Tongue (tissue), 2 donors: ENCODE measurements around the gene KCNT2. TPM values are rescaled to one million over a fixed set of nuclear protein-coding genes. Genes with fewer than 3 reads are reported as not detected.
"Not testable (repeated sequence)": the region's sequence is repeated elsewhere in the genome, so short reads cannot be mapped to it uniquely, and the experiment has no call there.

Experiments
- DNase-seq: peaks from one replicate; pipeline ENCODE4 v3.0.0-alpha.2; 2015
- total RNA-seq: library from RNA; depleted of rRNA; stranded (reverse); fragments of >200 nt; gene quantifications from one replicate; pipeline ENCODE4 v1.2.3, GENCODE V29; 2014

The KCNT2 gene
- total RNA-seq, 1 donor from 2014 or later = 10.5 TPM

DNA sequence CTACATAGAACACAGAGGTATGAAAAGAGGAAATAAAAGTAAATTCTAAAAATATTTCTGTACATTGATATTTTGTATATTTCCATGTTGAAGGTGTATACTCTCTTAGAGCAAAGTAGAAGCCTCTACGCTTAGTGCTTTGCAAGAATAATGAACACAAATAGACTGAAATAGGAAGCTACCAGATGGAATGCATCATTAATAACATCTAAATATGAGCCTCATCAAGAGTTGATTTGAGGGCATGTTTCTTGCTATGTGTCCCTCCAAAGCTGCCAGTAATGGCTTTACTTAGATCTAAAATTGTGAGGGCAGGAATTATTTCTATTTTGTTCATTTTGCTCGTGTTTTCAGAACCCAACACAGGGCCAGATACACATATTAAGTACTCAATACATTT lies 94.4 kb downstream of the KCNT2 start:
- no peak for DNase-seq

DNA sequence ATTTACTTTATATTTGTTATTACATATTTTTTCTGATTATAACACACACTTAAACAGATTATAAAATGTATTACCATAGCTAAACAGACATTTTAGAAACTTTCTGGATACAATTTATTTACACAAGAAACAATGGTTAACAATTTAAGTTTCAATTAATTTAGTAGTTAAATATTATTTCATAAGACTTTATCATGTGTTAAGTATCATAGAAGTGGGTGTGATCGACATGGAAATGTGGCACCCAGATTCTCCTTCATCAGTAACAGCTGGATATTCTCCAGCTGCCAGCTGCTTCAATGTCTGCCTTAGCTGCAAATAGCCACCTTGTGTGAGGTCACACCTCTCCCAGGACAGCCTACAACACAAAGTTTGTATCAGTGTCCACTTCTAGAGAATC lies 97.8 kb downstream of the KCNT2 start:
- DNase-seq = no peak

DNA sequence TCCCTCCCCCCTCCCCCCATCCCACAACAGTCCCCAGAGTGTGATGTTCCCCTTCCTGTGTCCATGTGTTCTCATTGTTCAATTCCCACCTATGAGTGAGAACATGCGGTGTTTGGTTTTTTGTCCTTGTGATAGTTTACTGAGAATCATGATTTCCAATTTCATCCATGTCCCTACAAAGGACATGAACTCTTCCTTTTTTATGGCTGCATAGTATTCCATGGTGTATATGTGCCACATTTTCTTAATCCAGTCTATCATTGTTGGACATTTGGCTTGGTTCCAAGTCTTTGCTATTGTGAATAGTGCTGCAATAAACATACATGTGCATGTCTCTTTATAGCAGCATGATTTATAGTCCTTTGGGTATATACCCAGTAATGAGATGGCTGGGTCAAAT lies 104.0 kb downstream of the KCNT2 start:
- not testable (repeated sequence) for DNase-seq

DNA sequence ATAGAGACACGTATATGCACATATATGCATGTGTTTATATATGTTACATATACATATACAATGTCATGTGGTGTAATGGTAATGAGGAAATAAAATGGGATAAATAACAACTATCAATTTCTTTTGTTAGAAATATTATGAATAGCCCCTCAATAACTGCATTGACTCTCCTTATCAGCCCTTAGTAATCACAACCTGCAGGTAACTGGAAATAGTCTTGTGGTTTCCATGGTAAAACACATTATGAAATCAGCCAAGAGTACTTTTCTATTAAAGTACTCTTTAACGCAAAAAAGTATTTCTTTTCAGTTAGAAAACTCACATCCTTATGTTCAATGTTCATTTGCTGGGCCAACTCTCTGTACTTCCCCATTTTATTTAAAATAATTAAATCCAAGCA lies 105.8 kb downstream of the KCNT2 start:
- DNase-seq = no peak

DNA sequence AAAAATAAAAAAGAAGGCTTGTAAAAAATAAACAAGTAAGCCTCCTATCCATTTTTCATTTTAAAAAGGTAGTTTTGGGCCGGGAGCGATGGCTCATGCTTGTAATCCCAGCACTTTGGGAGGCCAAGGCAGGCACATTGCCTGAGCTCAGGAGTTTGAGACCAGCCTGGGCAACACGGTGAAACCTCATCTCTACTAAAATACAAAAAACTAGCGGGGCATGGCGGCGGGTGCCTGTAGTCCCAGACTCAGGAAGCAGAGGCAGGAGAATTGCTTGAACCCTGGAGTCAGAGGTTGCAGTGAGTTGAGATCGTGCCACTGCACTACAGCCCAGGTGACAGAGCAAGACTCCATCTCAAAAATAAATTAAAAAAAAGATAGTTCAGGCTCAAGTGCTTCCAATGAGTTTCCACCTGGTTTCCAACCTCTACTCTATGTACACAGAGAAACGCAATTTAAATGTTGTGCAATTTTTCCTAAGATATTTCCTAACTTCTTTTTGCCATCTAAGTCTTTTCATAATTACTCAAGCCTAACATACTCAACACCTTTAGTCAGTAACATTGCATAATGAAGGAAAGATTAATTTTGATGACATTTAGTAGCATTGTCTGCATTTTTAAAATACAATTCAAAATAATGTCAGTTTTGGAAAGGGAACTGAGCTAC lies 106.3 kb downstream of the KCNT2 start:
- no peak for DNase-seq

DNA sequence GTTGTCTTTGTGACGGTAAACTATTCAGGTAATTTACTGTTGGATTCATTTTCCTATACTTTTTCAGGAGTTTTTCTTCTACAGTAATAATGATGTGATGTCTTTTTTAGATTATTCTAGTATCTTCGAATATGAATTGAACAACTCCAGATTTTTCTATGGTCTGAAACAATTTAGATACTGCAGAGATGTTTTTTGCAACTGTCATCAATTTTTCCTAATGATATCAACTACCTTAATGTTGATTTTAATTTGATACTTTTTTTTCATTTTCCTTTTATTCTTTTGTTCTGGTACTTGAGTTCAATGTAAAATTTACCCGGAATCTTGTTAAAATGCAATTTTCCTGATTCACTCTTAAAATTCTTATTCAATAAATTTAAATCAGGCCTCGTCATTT lies 110.4 kb downstream of the KCNT2 start:
- no peak for DNase-seq

DNA sequence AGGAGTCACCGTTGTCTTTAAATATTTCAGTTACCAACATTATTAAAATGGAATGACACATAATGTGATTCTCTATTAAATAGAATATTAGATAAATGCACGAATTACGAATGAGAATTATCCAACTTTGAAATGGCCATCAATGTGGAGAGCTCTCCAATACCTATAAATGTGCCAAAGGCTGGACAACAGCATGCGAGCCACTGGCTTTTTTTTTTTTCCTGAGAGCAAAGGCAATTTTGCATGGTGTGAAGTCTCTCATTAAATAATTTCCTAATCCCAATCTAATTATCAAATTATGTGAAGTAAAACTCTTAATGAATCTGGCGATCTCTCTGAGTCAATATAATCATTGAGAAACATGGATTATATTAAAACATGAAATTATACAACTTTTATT lies 113.5 kb downstream of the KCNT2 start:
- DNase-seq = no peak

DNA sequence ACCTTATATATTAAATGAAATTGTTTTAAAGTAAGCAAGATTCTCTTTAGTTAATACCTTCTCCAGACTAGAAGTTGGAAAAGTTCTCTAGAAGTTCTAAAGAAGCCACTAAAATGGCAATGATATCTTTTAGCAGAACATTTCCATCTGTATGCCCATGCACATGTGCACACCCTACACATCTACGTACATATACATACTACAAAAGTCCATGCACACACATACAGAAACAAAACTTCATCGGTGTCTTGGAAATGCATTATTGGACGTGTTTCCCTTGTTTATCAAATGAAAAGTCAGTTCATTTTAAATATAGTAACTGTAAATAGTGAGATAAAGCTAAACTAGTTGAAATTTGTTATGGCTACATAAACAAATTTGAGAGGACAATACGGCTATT lies 114.4 kb downstream of the KCNT2 start:
- DNase-seq = no peak

DNA sequence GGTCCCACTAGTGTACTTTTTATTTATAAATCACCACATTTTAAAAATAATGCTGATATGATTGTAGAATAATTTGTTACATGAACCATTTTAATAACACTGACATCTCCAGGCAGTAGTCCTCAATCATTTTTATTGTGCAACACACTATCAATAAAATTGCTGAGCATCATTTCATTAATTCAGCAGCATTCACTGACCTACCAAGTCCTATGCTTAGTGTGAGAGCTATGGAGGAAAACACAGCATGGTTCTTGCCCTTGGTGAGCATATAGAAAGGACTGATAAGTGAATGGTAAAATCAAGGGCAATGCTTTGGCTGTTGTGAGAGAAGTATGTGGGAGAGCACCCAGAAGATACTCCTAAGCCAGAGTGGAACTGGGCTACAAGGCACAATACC lies 119.7 kb downstream of the KCNT2 start:
- no peak for DNase-seq

DNA sequence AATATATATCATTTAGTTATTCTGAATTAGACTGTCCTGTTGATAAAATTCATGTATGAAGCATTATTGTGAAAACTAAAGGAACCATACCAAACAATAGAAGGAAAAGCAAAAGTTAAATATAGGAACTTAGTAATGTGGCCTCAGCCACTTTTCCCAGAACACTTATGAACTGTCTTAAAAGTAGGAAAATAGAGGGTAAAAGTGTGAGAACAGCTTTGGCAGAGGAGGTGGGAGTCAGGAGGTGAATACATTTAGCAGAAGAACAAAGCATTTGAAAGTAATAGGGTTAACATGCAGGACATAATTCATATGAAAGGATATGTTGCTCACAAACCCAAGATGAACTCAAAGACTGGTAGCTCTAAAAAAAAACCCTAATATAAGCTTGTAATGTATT lies 121.9 kb downstream of the KCNT2 start:
- DNase-seq = no peak

DNA sequence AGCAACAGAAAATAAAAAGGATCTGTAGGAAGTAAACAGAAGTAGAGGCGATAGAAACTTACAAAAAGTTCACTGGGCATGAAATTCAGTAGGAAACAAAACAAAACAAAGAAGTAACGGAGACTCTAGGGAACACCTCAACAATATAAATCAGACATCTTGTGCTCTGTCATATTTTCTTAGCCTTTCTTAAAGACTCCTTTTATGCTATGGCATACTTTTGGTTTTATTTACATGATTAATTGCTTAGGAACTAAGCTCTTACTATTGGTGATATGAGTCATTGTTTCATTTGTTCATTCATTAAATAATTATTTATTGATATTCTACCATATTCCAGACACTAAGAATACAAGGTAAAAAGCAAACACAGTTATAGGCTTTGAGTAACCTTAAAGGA lies 126.6 kb downstream of the KCNT2 start:
- no peak for DNase-seq

DNA sequence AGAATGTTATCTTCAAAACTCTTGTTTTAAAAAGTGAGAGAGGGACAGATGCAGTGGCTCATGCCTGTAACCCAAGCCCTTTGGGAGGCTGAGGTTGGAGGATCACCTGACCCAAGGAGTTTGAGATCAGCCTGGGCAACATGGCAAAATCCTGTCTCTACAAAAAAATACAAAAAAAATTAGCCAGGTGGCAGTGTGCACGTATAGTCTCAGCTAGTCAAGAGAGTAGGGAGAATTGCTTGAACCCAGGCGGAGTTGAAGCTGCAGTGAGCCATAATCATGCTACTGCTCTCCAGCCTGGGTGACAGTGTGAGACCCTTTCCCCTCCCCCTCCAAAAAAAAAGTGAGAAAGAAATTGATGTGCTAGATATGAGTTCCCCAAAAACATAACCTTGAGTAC lies 131.0 kb downstream of the KCNT2 start:
- DNase-seq = no peak

DNA sequence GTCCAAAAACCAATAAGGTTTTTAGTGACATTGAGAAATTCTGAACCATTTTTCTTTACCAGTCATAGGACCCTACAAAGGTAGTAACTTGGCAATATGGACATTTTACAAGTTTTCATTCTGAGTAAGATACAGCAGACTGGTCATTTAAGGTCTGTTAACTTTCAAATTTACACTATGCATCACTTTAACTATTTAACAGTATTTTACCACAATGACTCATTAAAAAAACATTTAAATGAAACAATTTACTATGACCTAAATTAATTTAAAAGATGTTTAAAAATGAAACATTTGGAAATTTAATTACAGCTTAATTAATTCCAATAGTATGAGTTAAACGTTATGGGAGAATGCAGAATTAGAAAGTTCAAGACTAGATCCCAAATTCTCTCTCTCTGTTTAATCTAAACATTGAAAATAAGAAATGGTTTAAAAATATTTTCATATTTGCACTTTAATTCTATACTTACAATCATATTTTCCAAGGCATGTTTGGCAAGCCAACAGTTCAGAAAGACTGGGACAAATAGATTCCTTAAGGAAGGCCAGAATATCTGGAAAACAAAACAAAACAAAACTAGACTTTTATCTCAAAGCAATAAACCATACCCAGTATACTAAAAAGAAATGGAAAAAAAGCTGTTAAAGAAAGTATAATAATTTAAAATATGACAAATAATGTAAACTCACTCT lies 140.9 kb downstream of the KCNT2 start:
- no peak for DNase-seq

DNA sequence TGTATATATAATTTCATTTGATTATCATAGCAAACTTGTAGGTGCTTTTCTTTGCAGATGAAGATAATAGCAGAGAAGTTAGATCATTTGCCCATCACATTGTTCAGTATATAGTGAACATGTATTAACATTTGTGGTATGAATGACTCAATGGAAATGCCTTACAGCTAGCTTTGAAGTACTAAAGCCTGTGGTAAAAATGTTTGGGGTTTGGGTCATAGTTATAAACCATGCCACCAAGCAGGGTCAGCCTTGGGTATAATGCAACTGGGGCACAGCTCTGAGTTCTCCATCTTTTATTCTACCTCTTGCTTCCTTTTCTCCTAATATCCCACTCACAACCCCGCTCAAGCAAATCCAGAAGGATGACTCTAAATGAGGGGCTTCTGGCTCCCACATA lies 141.6 kb downstream of the KCNT2 start:
- no peak for DNase-seq

DNA sequence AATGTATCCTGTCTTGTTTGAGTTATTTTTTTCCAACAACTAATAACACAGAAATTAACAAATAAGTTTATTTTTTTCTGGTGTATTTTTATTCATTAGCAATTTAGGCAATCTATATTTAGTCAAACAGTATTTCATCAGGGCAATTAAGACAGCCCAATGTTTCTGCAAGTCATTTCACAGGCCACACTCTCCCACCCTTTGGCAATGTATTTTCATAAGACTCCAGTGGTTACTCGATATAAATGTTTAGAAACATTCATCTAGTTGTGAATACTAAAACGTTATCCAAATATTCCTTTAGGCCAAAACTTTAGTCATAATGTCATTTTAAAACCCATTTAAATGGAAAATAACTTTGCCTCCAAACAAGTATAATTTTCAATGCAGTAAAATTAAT lies 142.1 kb downstream of the KCNT2 start:
- DNase-seq = no peak

DNA sequence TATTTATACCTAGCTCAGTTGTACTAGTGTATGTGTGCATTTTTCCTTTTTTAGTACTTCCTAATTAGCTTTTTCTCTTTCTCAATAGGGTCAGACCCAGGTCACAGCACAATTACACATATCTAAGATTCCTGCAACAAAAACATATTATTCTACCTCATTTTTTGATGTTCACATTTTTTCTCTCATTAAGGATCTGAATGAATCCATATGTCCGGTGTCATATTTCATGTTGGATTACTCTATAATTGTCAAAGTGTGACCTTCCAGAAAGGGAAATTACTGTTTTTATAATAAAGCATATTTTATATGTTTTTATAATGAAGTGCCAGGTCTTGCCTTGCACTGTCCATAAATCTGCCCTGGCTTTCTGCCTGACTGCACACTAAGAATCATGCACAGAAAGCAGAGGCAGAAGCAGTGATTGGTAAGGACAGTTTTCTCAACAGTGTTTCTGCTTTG lies 143.7 kb downstream of the KCNT2 start:
- DNase-seq = peak; percentile 26

DNA sequence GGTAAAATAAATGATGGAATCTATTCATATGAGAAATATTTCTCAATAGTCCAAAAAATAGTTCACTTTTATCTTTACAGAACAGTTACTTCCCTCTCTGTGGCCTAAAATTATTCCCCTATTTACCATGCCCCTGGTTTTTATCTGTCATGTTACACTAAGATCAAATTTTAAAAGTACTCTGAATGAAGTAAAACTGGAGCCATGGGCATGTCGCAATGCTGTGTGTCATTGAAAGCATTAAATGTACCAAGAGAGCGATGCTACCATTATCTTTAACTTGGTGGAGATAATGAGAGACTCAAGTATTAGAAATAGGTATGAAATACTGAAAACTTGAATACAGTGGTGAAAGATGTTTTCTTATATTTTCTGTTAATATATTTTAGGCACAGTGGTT lies 146.2 kb downstream of the KCNT2 start:
- DNase-seq = no peak

DNA sequence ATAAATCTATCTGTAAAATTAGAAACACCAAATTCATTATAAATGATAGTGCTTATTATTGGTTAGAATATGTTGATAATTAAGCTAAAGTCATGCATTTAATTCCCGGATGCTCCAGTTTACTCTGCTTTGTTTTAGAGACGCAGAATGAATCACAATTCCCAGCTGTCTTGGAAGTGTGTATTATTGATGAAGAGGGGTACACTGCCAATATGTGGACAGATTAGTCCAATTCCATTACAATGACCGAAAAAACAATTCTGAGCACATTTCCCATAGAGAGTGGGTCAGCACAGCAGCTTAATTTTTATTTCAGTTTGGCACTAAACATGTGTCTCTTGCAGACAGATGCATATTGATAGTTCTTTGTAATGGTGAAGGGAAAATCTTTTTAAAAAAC lies 146.7 kb downstream of the KCNT2 start:
- DNase-seq = no peak

DNA sequence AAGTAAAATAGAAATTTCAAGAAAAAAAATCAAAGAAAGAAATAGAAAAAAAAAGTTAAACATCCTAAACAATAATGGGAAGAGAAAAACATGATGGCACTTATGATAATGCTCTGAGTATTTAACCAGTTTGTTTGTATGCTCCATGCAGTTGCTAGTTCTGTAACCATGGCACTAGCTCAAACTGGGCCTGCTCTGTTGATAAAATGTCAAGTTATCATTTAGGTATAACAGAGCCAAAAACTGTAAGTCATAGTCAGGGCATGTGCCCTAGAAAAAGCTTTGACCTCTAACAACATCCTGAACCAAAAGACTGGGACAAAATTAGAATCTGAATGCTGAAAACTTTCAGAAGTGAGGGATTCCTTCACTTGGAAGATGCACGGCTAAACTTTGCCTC lies 148.9 kb downstream of the KCNT2 start:
- no peak for DNase-seq

DNA sequence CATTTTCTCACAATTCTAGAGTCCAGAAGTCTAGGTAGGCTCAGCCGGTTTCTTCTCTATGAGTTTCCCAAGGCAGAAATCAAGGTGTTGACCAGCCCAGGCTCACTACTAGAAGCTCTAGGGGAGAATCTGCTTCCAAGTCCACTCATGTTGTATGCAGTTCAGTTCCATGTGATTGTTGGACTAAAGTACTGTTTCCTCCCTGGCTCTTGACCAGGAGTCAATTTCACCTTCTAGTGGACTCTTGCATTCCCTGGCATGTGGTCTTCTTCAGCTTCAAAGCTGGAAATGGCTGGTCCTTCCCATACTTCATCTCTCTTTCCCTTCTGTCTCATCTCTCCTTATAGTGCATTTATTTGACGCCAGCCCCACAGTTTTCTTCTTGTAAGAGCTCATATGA lies 153.4 kb downstream of the KCNT2 start:
- DNase-seq = no peak

DNA sequence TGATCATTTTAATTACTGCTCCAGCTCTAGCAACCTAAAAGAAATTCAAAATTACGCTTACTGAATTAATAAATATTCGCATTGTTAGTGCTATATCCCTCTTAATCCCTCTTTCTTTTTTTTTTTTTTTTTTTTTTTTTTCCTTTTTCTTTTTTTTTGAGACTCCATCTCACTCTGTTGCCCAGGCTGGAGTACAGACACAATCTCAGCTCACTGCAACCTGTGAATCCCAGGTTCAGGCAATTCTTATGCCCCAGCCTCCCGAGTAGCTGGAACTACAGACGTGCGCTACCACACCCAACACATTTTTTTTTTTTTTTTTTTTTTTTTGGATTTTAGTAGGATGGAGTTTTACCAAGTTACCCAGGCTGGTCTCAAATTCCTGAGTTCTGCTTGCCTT lies 157.1 kb downstream of the KCNT2 start:
- DNase-seq = no peak

DNA sequence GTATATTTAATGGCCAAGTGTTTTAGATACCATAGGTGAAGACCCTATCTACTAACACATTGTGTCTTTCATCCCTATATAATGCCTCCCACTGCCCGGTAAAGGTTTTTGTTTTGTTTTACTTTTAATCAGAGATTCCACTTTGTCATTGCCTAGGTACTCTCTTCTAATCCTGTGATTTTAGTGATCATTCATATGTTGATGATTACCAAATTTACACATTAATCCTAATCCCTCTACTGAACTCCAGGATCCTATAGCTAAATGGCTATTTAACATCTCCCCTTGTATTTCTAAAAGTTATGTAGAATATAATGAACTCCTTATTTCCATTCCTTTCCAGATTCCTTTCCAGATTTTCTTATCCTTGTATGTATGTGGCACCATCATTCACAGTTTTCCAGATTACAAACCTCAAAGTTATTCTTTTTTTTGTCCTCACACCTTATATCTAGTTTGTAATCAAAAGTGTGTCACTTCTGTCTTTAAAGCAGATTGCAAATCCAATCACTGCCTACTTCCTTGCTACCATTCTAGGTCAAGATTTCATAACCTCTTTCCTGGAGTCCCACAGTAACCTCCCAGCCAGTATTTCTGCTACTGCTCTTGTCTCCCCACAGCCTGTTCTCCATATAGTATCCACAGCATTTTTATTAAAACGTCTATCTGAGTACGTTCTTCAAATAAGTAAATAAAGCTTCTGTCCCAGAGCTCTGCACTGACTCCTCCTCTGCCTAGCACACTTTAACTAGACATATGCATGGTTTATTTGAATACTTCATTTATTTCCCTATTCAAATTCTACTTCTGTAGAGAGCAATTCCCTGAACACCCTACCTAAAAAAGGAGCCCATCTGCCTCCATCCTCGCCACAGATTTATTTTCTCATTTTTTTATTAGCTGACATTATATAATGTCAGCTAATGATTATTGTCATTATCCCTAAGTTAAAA lies 157.8 kb downstream of the KCNT2 start:
- no peak for DNase-seq

DNA sequence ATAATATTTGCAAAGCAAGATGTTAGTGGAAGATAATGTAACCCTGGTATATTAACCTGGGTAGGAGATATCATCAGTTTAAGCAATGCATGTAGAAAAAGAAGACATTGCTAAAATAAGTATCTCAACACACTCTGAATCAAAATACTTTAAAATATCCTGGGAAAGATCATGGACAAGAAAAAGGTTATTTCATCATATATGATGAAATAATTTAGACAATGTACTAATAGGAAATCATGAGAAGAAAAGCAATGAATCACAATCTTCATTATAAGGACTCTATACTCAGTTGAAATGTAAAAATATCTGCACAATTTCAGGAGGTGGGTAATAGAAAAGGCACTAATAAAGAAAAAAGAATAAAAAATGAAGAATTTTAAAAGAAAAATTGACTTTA lies 158.8 kb downstream of the KCNT2 start:
- no peak for DNase-seq
